IMR-90 (cell line): ENCODE data around the gene MFN1. TPM values are rescaled to one million over a fixed set of nuclear protein-coding genes. Genes with fewer than 3 reads are reported as not detected.
A peak's percentile ranks its signal among the peaks of the same experiment; 100 is the strongest.

Source experiments
- ATAC-seq: fragments of 200-7000 bp; cut with Tn5 transposase; 2 replicates; pipeline ENCODE4 v1.9.1; 2020; ENCODE audit warnings: low read depth, mild to moderate bottlenecking, moderate library complexity
- BruUV-seq: library from RNA; stranded (reverse); fragments of 400-500 nt; replicated peaks from 2 replicates; lab custom pipeline; 2021; lab: Mats Ljungman, UMichigan
- CTCF ChIA-PET: fragments of 300-600 bp; formaldehyde crosslinking; extraction: SDS; loops from one replicate; lab custom pipeline; 2021; ENCODE audit warnings: antibody characterized with exemption; lab: Yijun Ruan, JAX
- POLR2A ChIA-PET: fragments of 300-600 bp; sonication (Branson Sonifier 250); formaldehyde crosslinking; loops from one replicate; lab custom pipeline; 2022; ENCODE audit warnings: antibody characterized with exemption; ENCODE audit not compliant: unreplicated experiment; lab: Charles Lee
- DNase-seq: peaks from one replicate; pipeline ENCODE4 v3.0.0; 2013
- H2AFZ ChIP-seq: replicated peaks from 2 replicates; pipeline ENCODE3; 2013; ENCODE audit warnings: low read length, mild to moderate bottlenecking; ENCODE audit not compliant: poor library complexity
- H2AK5ac ChIP-seq: 2 replicates; pipeline ENCODE4 v1.6.1; 2013; ENCODE audit warnings: low read depth, low read length, inconsistent platforms
- H2AK9ac ChIP-seq: replicated peaks from 2 replicates; pipeline ENCODE3; 2013; ENCODE audit warnings: mild to moderate bottlenecking, low read depth, low read length, moderate library complexity; ENCODE audit not compliant: poor library complexity
- H2BK120ac ChIP-seq: 2 replicates; pipeline ENCODE4 v1.6.1; 2013; ENCODE audit warnings: low read depth, low read length, inconsistent platforms
- H2BK15ac ChIP-seq: 3 replicates; pipeline ENCODE4 v1.6.1; 2013; ENCODE audit warnings: low read depth, low read length, inconsistent platforms
- H2BK20ac ChIP-seq: 2 replicates; pipeline ENCODE4 v1.6.1; 2013; ENCODE audit warnings: low read depth, mild to moderate bottlenecking, inconsistent platforms, low read length, moderate library complexity
- H2BK5ac ChIP-seq: 2 replicates; pipeline ENCODE4 v1.6.1; 2013; ENCODE audit warnings: mild to moderate bottlenecking, low read depth, low read length, inconsistent platforms; ENCODE audit not compliant: poor library complexity, severe bottlenecking
- H3K14ac ChIP-seq: replicated peaks from 2 replicates; pipeline ENCODE4 v1.6.1; 2013; ENCODE audit warnings: low read depth, low read length, inconsistent platforms
- H3K18ac ChIP-seq: 2 replicates; pipeline ENCODE4 v1.6.1; 2013; ENCODE audit warnings: low read depth, low read length, control low read depth
- H3K23ac ChIP-seq: 2 replicates; pipeline ENCODE4 v1.6.1; 2013; ENCODE audit warnings: low read depth, low read length, inconsistent platforms
- H3K27ac ChIP-seq: 2 replicates; pipeline ENCODE4 v1.5.1; 2013; ENCODE audit warnings: mild to moderate bottlenecking, control low read depth, low read length; ENCODE audit not compliant: insufficient read depth
- H3K27me3 ChIP-seq: 2 replicates; pipeline ENCODE4 v1.6.1; 2013; ENCODE audit warnings: low read length; ENCODE audit not compliant: control insufficient read depth, insufficient read depth
- H3K36me3 ChIP-seq: 2 replicates; pipeline ENCODE4 v1.6.1; 2013; ENCODE audit warnings: low read length, mixed read lengths; ENCODE audit not compliant: control insufficient read depth, insufficient read depth
- H3K4ac ChIP-seq: 2 replicates; pipeline ENCODE4 v1.6.1; 2013; ENCODE audit warnings: low read depth, low read length, inconsistent platforms
- H3K4me1 ChIP-seq: 2 replicates; pipeline ENCODE4 v1.6.1; 2013; ENCODE audit warnings: low read length, mixed read lengths; ENCODE audit not compliant: control insufficient read depth, insufficient read depth
- H3K4me2 ChIP-seq: 2 replicates; pipeline ENCODE4 v1.6.1; 2013; ENCODE audit warnings: low read depth, mild to moderate bottlenecking, control low read depth, low read length, moderate library complexity
- H3K4me3 ChIP-seq: 2 replicates; pipeline ENCODE4 v1.5.1; 2013; ENCODE audit warnings: low read depth, mild to moderate bottlenecking, control low read depth, low read length, moderate library complexity; ENCODE audit not compliant: insufficient read depth
- H3K56ac ChIP-seq: 2 replicates; pipeline ENCODE4 v1.6.1; 2013; ENCODE audit warnings: low read length, inconsistent platforms; ENCODE audit not compliant: insufficient read depth; ENCODE audit errors: extremely low read depth
- H3K79me1 ChIP-seq, 2 experiments: 2 replicates each; pipeline ENCODE4 v1.6.1; 2013; ENCODE audit warnings: low read length in 2 of 2, inconsistent platforms in 1 of 2, low read depth in 1 of 2
- H3K9ac ChIP-seq: 2 replicates; pipeline ENCODE4 v1.6.1; 2013; ENCODE audit warnings: low read depth, low read length, control low read depth
- H3K9me1 ChIP-seq: 2 replicates; pipeline ENCODE4 v1.6.1; 2013; ENCODE audit warnings: low read length, inconsistent platforms; ENCODE audit not compliant: insufficient read depth
- H3K9me3 ChIP-seq: 2 replicates; pipeline ENCODE4 v1.6.1; 2013; ENCODE audit warnings: low read length; ENCODE audit not compliant: control insufficient read depth, insufficient read depth
- H4K20me1 ChIP-seq: 2 replicates; pipeline ENCODE4 v1.6.1; 2013; ENCODE audit warnings: low read length, inconsistent platforms; ENCODE audit not compliant: insufficient read depth
- H4K5ac ChIP-seq: 2 replicates; pipeline ENCODE4 v1.6.1; 2013; ENCODE audit warnings: mild to moderate bottlenecking, low read depth, low read length, control low read depth
- H4K8ac ChIP-seq, 2 experiments: 2 replicates each; pipeline ENCODE4 v1.6.1; 2013; ENCODE audit warnings: low read depth in 2 of 2, low read length in 2 of 2, control low read depth in 1 of 2, inconsistent platforms in 1 of 2
- H4K91ac ChIP-seq: 2 replicates; pipeline ENCODE4 v1.6.1; 2013; ENCODE audit warnings: low read depth, low read length, inconsistent platforms; ENCODE audit not compliant: insufficient read depth
- BHLHE40 ChIP-seq: fragments of 150-350 bp; IDR thresholded peaks from 2 replicates; pipeline ENCODE4 v1.6.1; 2016; ENCODE audit warnings: mild to moderate bottlenecking, low read depth, low read length
- CHD1 ChIP-seq: IDR thresholded peaks from 2 replicates; pipeline ENCODE4 v1.6.1; 2012; ENCODE audit warnings: low read depth, low read length, improper control_type of control experiment
- FOS ChIP-seq: fragments of 150-350 bp; IDR thresholded peaks from 2 replicates; pipeline ENCODE4 v1.6.1; 2016; ENCODE audit warnings: low read depth, low read length
- MAFK ChIP-seq: IDR thresholded peaks from 2 replicates; pipeline ENCODE4 v1.6.1; 2012; ENCODE audit warnings: low read depth, low read length, improper control_type of control experiment
- MAZ ChIP-seq: IDR thresholded peaks from 2 replicates; pipeline ENCODE4 v1.6.1; 2012; ENCODE audit warnings: low read depth, mild to moderate bottlenecking, low read length, improper control_type of control experiment, moderate library complexity, borderline replicate concordance
- MXI1 ChIP-seq: IDR thresholded peaks from 2 replicates; pipeline ENCODE4 v1.6.1; 2012; ENCODE audit warnings: low read depth, mild to moderate bottlenecking, low read length, moderate library complexity, borderline replicate concordance
- NFE2L2 ChIP-seq: fragments of 150-350 bp; IDR thresholded peaks from 2 replicates; pipeline ENCODE4 v1.6.1; 2016; ENCODE audit warnings: low read depth, mild to moderate bottlenecking, low read length
- POLR2A ChIP-seq: IDR thresholded peaks from 2 replicates; pipeline ENCODE4 v1.6.1; 2012; ENCODE audit warnings: mild to moderate bottlenecking, low read depth, low read length
- RAD21 ChIP-seq: IDR thresholded peaks from 2 replicates; pipeline ENCODE4 v1.6.1; 2012; ENCODE audit warnings: low read length, improper control_type of control experiment
- RCOR1 ChIP-seq: IDR thresholded peaks from 2 replicates; pipeline ENCODE4 v1.6.1; 2012; ENCODE audit warnings: mild to moderate bottlenecking, low read length, improper control_type of control experiment; ENCODE audit not compliant: insufficient replicate concordance
- RFX5 ChIP-seq: IDR thresholded peaks from 2 replicates; pipeline ENCODE4 v1.8.0; 2012; ENCODE audit warnings: low read depth, mild to moderate bottlenecking, low read length, moderate library complexity
- SMC3 ChIP-seq: fragments of 150-350 bp; IDR thresholded peaks from 2 replicates; pipeline ENCODE4 v1.6.1; 2016; ENCODE audit warnings: low read depth, mild to moderate bottlenecking, antibody characterized with exemption, low read length, moderate library complexity
- WGBS, 2 experiments: methylation state at CpG; one replicate each; pipeline versions ENCODE4 v1.1.5 to v1.1.7; 2013; ENCODE audit warnings: missing lambda C conversion rate in 2 of 2; ENCODE audit not compliant: insufficient read length in 1 of 2; ENCODE audit errors: extremely low coverage in 2 of 2; 5-methylcytosine and 5-hydroxymethylcytosine counted together
- dilution Hi-C: fragments of 300-500 bp; cut with HindIII; formaldehyde crosslinking; loops from one replicate; pipeline ENCODE4 v1.14.3; 2018; ENCODE audit warnings: low sequenced_read_pairs; ENCODE audit not compliant: unreplicated experiment
- in situ Hi-C: fragments of 300-500 bp; cut with MboI; formaldehyde crosslinking; loops from 3 replicates; pipeline ENCODE4 v1.14.3; 2019; ENCODE audit warnings: low sequenced_read_pairs, inconsistent platforms, mixed read lengths
- intact Hi-C: fragments of 100-400 bp; cut with micrococcal nuclease; formaldehyde crosslinking; loops from 2 replicates; pipeline ENCODE4 v1.10.0; 2022
- polyA plus RNA-seq, 3 experiments: library from polyadenylated mRNA; depleted of rRNA; stranded (reverse); fragments of >200 nt; gene quantifications; 2 replicates each; pipeline ENCODE4 v1.2.3, GENCODE V29; 2012; ENCODE audit warnings: low replicate concordance in 1 of 3
- total RNA-seq: library from RNA; depleted of rRNA; stranded (reverse); fragments of >200 nt; gene quantifications from 2 replicates; pipeline ENCODE4 v1.2.3, GENCODE V29; 2012
- TF ChIP-seq, protein P1 (sequence below): conservative IDR thresholded peaks from 2 replicates; pipeline ENCODE4 v1.5.1; 2012; ENCODE audit warnings: mild to moderate bottlenecking, low read depth, low read length, improper control_type of control experiment
- TF ChIP-seq, protein P2 (sequence below): fragments of 150-350 bp; IDR thresholded peaks from 2 replicates; pipeline ENCODE4 v1.6.1; 2017; ENCODE audit warnings: mild to moderate bottlenecking, antibody characterized with exemption, low read length, low read depth

MFN1 gene
- total and polyA plus RNA-seq, 2 of the 4 experiments (the other 2 are of a cell fraction), result 23.6 to 40.3 TPM

DNA sequence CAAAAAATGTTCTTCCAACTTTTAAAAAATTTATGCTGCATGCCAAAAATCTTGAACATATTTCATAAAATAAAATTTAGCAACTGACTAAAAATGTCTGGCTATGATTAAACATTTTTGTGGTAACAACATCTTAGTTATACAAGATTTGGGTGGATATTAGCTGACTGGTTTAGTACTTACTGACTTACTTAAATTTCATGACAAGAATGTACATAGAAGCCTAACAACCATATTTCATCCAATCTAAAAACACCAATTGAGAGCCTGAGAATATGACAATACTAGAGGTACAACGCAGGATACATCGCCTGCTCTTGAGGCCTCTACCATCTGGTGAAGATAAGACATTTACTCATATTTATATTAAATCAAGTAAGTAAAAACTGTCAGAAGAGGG is 69.2 kb downstream of the MFN1 start:
- no CpG with 5 or more reads among the region's 2 CpGs for WGBS, 2 experiments
- POLR2A ChIA-PET, result no interaction called here

More for the DNA sequence above, 69.2 kb downstream of the MFN1 start:
- Histone ChIP-seq H3K79me1 (peaks cover 16 to 19% of the 10 kb centered on the region in 2 experiments), H3K9ac (no peak overlapping the region), H4K91ac (no peak overlapping the region), H3K4ac (no peak overlapping the region), H3K27me3 (no peaks in the 10 kb centered on the region), H2BK15ac (no peak overlapping the region), H3K23ac (no peak overlapping the region), H4K5ac (no peak overlapping the region), H2AK9ac (no peak overlapping the region), H2BK5ac (no peak overlapping the region), H3K36me3 (peaks cover 23% of the 10 kb centered on the region), H3K4me3 (no peak overlapping the region), H4K8ac (no peak overlapping the region), H3K4me1 (no peaks in the 10 kb centered on the region), H3K4me2 (no peak overlapping the region), H3K9me1 (no peaks in the 10 kb centered on the region), H2BK120ac (no peak overlapping the region), H3K18ac (no peak overlapping the region), H3K56ac (no peak overlapping the region), H4K20me1 (no peaks in the 10 kb centered on the region), H2BK20ac (no peak overlapping the region), H2AK5ac (no peak overlapping the region), H3K9me3 (no peaks in the 10 kb centered on the region), H3K27ac (no peak overlapping the region), H3K14ac (no peak overlapping the region), H2AFZ (no peak overlapping the region)
- CTCF ChIA-PET, result interaction anchor here (0.7 kb wide), 1 partner anchor 1201 kb away, joined by 4 read pairs; no protein-coding TSS in a partner anchor
- DNase-seq (peak; percentile 19), ATAC-seq (no peak)
- dilution Hi-C loops (no loop called here), in situ Hi-C loops (no loop called here), intact Hi-C loops (no loop called here)
- BruUV-seq, result no TSS peak
- TF ChIP-seq RFX5, result no peak
- TF ChIP-seq BHLHE40, result no peak
- no peak for TF ChIP-seq SMC3
- no peak for TF ChIP-seq MXI1
- TF ChIP-seq MAZ, result no peak
- TF ChIP-seq RAD21, result no peak
- no peak for TF ChIP-seq POLR2A
- no peak for TF ChIP-seq MAFK
- no peak for TF ChIP-seq CHD1
- TF ChIP-seq RCOR1, result no peak
- no peak for TF ChIP-seq FOS
- TF ChIP-seq, protein P1, sequence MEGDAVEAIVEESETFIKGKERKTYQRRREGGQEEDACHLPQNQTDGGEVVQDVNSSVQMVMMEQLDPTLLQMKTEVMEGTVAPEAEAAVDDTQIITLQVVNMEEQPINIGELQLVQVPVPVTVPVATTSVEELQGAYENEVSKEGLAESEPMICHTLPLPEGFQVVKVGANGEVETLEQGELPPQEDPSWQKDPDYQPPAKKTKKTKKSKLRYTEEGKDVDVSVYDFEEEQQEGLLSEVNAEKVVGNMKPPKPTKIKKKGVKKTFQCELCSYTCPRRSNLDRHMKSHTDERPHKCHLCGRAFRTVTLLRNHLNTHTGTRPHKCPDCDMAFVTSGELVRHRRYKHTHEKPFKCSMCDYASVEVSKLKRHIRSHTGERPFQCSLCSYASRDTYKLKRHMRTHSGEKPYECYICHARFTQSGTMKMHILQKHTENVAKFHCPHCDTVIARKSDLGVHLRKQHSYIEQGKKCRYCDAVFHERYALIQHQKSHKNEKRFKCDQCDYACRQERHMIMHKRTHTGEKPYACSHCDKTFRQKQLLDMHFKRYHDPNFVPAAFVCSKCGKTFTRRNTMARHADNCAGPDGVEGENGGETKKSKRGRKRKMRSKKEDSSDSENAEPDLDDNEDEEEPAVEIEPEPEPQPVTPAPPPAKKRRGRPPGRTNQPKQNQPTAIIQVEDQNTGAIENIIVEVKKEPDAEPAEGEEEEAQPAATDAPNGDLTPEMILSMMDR, result no peak
- TF ChIP-seq NFE2L2, result no peak
- TF ChIP-seq, protein P2, sequence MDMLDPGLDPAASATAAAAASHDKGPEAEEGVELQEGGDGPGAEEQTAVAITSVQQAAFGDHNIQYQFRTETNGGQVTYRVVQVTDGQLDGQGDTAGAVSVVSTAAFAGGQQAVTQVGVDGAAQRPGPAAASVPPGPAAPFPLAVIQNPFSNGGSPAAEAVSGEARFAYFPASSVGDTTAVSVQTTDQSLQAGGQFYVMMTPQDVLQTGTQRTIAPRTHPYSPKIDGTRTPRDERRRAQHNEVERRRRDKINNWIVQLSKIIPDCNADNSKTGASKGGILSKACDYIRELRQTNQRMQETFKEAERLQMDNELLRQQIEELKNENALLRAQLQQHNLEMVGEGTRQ, result no peak
